TTC549 (cell line): ENCODE results near the gene ACVR1B.
A peak's percentile ranks its signal among the peaks of the same experiment; 100 is the strongest.

Experiments used
- FAIRE-seq: peaks from 2 replicates; lab custom pipeline; 2012; peaks lifted over from hg19 to GRCh38; lab: Jason Lieb, UNC

ACVR1B gene

DNA sequence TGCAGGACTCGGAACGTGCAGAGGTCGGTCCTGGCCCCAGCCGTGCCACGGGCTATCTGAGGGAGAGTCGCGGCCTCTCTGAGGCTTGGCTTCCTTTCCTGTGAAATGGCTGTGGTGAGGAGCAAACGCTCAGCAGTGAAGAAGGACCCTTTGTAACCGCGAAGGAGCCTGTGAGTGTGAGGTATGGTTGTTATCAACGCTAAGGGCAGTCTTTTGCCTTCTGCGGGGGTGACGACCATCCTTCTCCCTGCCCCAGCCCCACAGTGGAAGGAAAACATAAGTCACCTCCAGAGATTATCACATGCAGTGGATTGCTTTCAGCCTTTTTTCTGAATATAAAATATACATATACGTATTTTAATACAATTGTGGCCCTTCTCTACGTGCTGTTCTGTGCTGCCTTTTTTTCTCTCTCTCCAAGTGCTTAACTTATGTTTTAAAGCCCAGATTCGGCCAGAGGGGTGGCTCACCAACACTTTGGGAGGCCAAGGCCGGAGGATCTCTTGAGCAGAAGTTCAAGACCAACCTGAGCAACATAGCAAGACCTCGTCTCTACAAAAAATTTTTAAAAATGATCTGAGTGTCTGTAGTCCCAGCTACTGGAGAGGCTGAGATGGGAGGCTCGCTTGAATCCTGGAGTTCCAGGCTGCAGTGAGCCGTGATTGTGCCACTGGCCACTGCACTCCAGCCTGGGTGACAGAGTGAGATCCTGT is 72.6 kb downstream of the ACVR1B start:
- no peak for FAIRE-seq

DNA sequence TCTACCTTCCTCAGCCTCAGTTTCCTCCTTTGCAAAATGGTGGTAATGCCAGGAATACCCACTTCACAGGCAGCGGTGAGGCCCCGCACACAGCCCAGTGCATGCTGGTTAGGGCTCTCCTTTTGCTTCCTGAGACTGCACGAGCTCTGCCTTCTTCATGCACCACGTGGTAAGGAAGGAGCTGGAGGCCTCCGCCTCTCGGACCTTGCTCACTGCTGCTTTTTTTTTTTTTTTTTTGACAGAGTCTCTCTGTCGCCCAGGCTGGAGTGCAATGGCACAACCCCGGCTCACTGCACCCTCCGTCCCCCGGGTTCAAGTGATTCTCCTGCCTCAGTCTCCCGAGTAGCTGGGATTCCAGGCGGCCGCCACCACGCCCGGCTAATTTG is 73.3 kb downstream of the ACVR1B start:
- no peak for FAIRE-seq

DNA sequence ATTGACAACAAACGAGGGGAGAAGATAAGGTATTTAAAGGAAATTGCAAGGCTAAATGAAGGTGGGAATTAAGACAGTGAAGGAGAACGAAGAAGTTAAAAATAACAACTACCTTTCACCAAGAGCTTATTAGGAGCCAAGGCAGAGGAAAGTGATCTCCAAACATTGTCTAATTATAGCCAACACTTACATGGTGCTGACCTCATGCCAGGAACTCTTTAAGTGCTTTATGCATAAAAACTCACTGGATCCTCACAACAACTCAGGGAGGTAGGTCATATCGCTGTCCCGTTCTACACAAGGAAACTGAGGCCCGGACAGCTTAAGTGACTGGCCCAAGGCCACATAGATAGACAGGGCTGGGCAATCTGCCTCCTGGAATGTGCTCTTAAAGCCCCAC is 74.8 kb downstream of the ACVR1B start:
- no peak for FAIRE-seq

DNA sequence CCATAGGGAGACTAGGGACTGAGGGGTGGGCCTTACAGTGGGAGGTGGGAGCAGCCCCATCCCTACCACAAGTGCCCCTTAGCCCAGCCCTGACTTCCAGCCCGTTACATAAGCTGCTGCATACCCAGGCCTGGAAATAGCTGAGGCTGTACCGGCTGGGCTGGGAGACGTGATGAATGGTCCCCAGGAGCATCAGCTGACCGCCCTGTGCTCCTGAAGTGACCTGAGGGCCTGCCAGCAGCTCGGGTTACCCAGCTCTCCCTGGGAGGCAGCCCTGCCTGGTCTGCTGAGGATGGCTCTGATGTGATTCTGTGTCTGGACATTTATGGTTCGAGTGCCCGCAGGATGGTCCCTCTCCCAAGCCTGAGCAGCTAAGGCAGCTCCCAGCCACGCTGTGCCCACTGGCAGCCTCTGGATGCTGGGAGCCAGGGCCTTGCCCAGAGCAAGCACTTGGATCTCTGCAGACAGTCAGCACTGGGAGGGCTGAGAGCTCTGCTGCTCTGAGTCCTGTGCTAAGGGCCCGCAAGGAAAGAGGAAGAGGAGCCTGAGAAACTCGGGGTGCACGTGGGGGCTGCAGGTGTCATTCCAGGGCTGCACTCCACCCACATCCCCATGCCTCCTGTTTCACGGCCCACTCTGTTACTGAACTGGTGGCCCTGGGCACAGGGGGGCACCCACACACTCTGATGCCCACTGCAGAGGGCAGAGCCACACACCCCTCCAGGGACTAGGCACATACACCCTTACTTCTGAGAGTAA is 75.8 kb downstream of the ACVR1B start:
- no peak for FAIRE-seq

DNA sequence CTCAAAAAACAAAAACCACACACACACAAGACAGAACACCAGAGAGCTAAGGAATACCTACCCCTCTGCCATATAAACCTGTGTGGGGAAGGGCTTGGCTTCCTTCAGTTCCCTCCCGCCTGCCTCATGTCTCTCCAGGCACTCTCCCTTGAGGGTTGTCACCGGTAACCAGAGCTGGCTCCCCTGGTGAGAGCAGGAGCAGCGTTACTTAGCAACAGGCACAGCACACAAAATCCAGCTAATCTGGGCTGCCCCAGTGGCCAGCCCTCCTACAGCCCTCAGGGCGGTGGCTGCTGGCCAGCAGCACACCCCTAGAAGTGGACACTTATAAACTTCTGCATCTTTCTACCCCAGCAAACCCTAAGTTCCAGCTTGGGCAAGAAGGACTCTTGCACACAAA is 78.2 kb downstream of the ACVR1B start:
- FAIRE-seq = no peak

DNA sequence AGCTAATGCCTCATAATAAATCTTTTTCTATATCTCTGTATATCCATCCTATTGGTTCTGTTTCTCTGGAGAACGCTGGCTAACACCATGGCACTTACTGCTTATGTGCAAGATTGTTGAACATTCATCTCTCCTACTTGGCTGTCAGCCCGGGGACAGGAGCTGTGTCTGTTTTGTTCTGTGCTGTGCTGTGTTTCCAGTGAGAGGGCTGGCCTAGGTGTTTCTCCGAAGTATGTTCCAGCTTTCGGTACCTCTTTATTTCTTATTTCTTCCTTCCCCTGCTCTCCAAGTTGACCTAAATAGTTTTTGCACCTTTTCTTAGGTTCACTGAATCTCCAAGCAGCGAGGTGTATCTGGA is 80.9 kb downstream of the ACVR1B start:
- no peak for FAIRE-seq

DNA sequence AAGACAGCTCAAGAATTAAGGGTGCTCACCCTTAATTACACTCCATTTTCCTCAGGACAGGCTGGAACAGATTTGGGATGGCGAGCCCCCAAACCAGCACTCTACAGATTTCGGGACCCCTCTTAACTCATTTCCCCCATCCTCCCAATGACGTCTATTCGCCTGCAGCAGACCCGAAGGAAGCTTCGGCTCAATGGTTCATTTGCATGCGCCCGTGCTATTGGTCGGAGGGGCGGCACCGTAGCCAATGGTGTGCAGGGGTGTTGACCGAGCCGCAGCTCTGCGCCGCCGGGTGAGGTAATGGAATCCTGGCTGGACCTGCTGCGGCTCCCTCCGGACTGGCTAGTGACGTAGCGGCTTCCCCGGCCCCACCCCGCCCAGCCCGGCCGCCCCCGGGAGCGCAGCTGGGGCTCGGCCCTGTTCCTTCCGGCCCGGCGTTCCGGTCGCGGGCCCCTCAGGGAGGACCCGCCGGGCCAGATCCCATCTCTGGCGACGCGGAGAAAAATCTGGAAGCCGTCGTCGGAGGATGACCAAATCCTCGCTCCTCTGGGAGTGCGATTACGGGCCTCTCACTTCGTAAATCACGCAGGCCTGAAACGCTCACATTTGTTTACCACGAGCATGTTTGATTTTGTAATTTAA is 81.4 kb downstream of the ACVR1B start:
- FAIRE-seq = peak; percentile 59

DNA sequence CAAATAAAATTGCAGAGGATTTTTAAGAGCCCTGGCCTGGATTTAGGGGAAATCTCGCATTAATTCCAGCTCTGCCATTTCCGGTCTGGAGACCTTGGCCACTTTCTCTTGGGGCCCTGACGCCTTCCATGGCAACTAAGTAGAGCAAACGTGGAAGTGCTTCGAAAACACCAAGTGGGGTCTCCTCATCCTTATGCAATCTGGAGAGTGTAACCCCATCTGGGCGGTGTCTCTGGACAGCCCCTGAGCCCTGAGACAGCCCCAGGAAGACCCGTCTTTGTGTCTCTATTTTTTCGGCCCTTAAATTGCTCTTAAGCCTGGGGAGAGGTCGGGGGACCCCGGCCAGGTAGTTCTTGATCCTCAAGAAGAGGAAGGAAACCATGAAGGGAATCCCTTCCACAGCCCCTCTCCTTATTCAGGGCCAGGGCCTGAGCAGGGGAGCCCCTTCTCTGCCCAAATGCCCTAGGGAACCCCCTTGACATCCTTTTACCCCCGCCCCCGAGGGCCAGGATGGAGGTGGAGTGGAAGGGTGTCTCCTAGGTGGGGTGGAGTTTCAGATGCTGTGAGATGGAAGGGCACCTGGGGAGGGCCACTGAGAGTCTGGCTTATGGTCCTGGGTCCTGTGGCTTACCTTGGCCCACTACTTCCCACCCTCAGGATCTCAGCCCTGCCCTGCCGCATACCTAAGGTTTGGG is 82.1 kb downstream of the ACVR1B start:
- FAIRE-seq = no peak

DNA sequence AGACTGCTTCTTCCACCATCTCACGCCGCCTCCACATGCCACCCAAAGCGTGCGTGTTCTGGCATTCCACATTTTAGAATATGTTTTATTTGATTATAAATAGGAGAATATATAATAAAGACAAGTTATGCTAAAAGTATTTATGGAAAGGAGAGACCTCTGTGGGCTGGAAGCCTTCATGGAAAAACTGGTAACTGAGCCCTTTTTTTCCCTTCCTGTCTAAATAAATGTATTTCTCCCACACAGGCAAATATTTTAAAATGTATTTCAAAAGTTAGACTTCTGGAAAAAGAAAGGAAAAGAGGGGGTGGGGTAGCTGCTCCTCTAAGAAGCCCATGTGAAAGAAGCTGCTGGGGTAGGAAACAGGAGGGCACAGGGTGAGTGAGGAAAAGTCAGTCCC is 83.7 kb downstream of the ACVR1B start:
- FAIRE-seq = no peak

DNA sequence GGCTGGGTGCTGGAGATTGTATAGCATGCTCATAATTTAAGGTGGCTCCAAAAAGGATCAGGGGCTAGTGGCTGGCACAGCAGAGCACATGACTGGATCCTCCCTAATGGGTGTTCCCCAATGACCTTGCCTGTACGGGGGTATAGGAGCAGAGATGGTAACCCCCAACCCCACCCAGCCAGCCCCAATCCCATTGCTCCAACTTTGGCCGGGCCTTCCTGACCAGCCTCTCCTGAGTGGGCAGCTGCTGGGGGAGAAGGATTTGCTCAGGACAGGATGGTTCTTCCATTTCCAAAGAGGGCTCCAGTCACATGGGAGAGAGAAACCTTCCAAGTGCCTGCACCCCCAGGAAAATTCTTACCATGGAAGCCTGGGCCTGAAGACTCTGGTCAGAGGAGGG is 84.4 kb downstream of the ACVR1B start:
- FAIRE-seq = no peak

DNA sequence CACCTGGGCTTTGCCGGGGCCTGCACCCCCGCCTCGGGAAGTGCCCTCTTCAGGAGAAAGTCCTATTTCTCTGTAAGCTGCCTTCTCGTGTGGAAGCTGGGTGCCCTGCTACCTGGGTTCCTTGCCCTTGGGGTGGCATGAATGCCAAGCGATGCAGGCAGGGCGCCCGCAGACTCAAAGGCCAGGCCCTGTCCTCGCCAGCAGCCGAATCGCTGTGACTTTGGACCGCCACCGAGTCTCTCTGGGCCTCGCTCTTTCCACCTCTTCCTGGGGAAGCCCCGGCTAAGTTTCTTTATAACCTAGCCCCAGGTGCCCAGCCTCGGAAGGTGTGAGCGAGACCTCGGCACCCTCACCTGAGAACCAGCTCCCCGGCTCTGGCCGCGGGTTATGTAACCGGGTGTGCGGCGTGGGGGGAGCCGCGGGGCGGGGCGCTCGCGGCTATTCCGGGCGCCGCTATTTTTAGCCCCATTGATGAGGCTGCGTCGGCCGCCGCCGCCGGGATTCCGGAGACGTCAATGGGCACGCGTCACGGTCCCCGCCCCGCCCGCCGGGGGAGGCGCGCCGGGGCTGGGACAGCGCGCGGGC is 85.2 kb downstream of the ACVR1B start:
- no peak for FAIRE-seq

DNA sequence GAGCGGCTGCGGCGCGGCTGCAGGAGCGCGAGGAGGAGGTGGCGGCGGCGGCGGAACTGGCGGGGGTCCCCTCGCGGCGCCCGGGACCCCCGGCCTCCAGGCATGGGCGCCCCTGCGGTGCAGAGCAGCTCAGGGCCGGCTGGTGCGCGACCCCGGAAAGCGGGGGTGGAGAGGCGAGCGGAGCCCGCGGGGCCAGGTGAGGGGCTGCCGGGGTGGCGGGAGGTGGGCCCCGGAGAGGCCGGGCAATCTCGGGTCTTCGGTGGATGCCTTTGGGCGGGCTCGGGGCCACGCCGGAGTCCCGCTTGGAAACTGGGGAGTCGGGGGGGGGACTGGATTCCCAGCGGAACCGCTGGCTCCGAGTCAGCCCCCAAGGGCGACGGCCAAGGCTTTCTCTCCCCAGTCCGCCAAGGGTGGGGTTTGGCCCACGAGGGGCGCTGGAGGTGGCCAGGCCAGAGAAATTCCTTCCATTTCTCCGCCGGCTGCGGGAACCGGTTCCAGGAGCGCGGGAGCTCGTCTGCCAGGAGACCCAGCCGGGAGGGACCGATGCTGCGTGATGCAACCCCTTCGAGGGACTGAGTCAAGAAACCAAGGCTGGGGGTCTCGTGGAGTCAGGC is 85.9 kb downstream of the ACVR1B start:
- no peak for FAIRE-seq

DNA sequence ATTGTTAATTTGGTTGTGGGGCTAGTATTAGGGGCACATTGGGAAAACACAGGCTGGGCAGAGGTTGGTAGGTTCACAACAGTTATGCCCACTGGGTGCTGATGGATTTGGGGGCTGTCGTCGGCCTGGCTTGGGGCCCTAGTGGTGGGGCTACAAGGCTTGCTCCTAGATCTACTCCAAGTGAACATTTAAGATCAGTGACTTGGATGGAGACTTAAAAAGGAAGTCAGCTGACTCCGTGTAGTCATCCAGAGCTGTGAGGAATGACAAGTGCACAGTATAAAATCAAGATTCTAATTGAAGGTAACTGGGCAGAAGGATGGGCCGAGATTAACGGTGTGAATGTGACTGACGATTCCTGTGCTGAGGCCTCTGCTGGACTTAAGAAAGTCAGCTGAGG is 86.9 kb downstream of the ACVR1B start:
- FAIRE-seq = no peak

DNA sequence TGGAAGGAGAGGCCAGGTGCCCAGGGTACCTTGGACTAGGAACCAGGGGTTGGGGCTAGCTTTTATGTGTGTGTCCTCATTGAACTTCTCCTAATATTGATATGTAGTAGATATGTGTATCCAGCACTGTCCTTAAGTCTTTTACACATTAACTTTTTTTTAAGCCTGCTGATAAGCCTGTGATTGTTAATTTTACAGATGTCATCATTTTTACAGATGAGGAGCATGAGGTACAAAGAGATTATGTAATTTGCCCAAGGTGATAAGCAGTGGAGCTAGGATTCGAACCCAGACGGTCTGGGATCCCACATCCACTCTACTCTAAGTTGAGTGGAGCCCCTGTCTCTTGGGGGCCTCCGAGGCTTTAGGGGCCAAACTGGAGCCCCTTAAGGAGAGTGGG is 89.5 kb downstream of the ACVR1B start:
- FAIRE-seq = no peak

DNA sequence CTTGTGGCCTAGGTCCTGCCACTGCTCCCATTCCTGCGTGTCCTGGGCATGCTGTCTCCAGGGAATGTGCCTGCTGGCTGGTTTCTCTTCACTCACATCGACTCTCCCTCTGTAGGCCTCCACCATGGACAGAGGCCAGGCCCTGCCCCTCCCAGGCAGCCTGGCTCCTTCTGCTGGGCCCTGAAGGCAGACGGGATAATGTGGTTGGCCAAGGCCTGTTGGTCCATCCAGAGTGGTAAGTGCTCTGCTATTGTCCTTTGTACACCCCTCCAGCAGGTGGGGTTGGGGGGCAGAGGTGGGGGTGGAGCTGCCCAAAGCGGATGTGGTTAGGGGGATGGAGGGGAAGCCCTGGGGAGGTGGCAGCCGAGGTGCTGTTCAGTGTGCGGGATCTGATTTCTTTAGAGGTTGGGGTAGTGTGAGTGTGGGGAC is 90.2 kb downstream of the ACVR1B start:
- FAIRE-seq = no peak

DNA sequence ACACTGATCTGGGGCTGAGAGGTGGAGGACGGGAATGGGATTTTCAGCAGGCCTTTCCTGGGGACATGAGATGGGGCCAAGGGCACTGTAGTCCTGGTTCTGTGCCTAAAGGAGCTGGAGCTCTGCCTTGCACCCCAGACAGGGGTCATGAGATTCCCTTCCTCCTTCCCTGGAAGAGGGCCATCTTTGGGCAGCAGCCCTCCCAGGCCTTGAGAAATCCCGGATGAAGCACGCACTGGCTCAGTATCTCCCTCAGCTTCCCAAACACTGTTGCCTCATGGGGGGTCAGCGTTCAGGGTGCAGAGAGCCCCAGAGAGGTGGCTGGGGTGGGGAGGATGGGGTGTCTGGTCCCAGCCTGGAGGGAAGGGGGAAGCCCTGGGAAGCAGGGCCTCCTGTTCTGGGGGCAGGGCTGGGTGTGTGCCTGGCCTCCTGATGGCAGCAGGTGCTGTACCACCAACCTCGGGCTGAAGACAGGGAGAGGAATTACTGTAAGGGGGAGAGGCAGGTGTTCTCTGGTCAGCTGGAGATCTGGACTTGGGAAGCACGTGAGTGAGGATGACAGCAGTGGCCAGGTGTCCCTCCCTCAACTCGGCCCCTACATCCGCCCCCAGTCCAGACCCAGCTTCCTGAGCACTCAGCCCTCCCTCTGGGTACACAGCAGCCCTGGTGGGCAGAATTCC is 91.3 kb downstream of the ACVR1B start:
- no peak for FAIRE-seq

DNA sequence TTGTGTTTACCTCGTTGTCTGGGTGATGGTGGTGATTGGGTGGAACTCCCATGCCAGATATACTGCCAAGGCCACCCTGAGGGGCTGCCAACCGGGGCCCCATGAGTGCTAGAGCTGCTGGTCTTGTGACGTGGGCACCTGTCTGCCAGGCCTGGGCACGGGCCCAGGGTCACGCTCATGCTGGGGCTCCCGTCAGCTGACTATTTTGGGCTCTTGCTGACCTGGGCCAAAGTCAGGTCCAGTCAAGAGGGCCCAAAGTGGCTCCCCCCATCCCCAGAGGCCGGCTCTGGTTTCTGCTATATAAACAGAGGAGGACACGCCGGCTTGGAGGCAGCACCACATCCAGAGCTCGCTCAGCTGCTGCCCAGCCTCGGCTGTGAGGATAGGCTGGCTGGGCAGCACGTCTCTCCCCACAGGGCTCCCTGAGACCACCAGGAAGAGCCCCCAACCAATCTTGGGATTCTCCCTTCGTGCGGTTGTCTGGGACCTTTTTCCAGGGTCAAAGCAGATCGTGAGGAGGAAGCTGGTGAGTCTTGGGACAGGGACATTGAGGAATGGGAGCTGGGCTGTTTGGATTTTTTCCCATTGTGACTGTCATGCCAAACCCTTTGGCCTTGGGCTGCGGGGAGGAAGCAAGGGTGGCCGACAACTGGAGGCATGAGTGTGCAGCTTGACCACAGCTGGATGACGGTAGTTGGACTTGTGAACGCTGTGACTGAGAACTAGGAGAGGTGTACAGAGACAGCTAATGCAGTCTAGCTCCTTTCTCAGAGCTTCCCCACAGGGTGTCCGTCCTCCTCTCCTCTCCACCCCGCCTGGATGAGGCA is 92.1 kb downstream of the ACVR1B start:
- FAIRE-seq = no peak

DNA sequence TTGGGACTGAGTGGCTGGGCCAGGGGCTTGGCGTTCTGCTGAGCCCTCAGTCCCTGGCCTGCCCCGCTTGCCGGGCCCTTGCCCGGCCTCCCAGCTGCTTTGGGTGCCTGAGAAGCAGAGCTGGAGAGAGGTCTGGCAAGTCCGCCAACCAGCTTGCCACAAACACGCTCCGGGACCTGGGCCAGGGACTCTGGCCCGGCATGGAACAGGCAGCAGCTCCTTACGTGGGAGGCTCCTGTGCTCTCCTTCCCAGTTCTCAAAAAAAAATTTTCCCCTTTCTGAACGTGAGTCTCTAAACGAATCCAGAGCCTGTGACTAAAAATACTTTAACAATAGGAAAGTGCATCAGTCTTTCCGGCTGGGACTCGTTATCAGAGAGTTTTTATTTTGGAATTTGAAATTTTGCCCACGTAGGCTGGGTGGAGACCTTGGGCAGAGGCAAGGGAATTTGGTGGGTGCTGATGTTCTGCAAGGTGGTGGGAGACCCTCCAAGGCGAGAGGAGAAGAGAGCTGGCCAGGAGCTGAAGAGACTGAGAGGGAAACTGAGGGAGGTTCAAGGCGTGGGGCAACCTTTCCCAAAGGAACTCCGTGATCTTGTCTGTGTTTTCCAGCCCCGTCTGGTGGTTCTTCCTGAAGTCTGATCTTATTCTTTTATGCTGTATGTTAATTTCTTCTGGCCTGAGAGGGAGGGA is 92.9 kb downstream of the ACVR1B start:
- FAIRE-seq = no peak

DNA sequence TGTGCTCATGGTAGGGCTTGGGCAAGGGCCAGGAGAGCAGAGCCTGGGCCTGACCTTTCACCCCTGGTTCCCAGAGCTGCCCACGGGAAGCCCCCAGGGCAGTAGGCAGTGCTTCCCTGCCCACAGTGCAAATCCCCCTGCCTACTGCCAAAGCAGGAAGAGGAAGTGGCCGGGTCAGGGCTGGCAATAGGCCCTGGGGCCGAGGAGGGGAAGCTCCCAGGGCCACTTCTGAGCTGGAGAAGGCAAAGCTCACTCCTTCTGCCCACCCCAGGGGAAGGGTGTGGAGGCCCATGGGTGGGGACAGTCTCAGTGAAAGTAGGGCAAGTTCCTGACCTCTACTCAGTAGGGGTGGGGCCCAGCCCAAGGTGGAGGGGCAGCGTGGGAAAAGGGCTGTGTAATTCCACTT is 94.3 kb downstream of the ACVR1B start:
- no peak for FAIRE-seq
